NCI-H2196 treated with DMSO at 0.1 percent for 48 hours (cell line): ENCODE measurements around the gene TEX54.
"Not testable (repeated sequence)": the region's sequence is repeated elsewhere in the genome, so short reads cannot be mapped to it uniquely, and the experiment has no call there.

Experiments
- DNase-seq: peaks from one replicate; lab custom pipeline; 2025; ENCODE audit not compliant: unreplicated experiment; lab: John Stamatoyannopoulos, UW

Gene TEX54

GRCh38 chr11:62835336-62835735 is 2.7 kb upstream of the TEX54 start:
- DNase-seq: no peak

GRCh38 chr11:62831520-62832335 is 913 bp downstream of the TEX54 start, which contains the start of gene STX5:
Gene STX5 (minus strand): TSS chr11:62832051. CDS start chr11:62831243, 808 bp downstream.
- peak; percentile 98 for DNase-seq

- no peak for DNase-seq
Observed at GRCh38 chr11:62830904-62831519, 1.6 kb downstream of the TEX54 start.

GRCh38 chr11:62828130-62828529 is 4.5 kb downstream of the TEX54 start:
- not testable (repeated sequence) for DNase-seq

GRCh38 chr11:62823677-62824076 is 9.0 kb downstream of the TEX54 start:
- DNase-seq: no peak

GRCh38 chr11:62817129-62817528 is 15.5 kb downstream of the TEX54 start:
- no peak for DNase-seq

- no peak for DNase-seq
Observed at GRCh38 chr11:62816557-62816956, 16.1 kb downstream of the TEX54 start.

GRCh38 chr11:62811659-62812058 is 21.0 kb downstream of the TEX54 start:
- DNase-seq: no peak

GRCh38 chr11:62810748-62811147 is 21.9 kb downstream of the TEX54 start:
- DNase-seq: no peak

GRCh38 chr11:62806611-62807121 is 26.0 kb downstream of the TEX54 start:
- no peak for DNase-seq

GRCh38 chr11:62805961-62806441 is 26.6 kb downstream of the TEX54 start:
- DNase-seq: no peak

GRCh38 chr11:62805076-62805892 is 27.4 kb downstream of the TEX54 start, which contains the start of gene NXF1:
Gene NXF1 (minus strand): TSS chr11:62805440. CDS start chr11:62805356, 84 bp downstream.
- DNase-seq: peak; percentile 88

- no peak for DNase-seq
Observed at GRCh38 chr11:62804310-62805075, 28.1 kb downstream of the TEX54 start.

- no peak for DNase-seq
Observed at GRCh38 chr11:62801071-62801470, 31.6 kb downstream of the TEX54 start.

- no peak for DNase-seq
Observed at GRCh38 chr11:62799486-62799885, 33.2 kb downstream of the TEX54 start.

GRCh38 chr11:62796281-62796680 is 36.4 kb downstream of the TEX54 start:
- no peak for DNase-seq

- no peak for DNase-seq
Observed at GRCh38 chr11:62794201-62794775, 38.4 kb downstream of the TEX54 start.

GRCh38 chr11:62792202-62792575 is 40.5 kb downstream of the TEX54 start:
- DNase-seq: no peak

GRCh38 chr11:62791501-62792201 is 41.0 kb downstream of the TEX54 start, which contains the start of gene TMEM223:
Gene TMEM223 (minus strand): TSS chr11:62792006. CDS start chr11:62791994, 12 bp downstream.
- peak; percentile 80 for DNase-seq
